GM11168 (cell line): ENCODE data around the gene PUS1.
"Not testable (repeated sequence)": the region's sequence is repeated elsewhere in the genome, so short reads cannot be mapped to it uniquely, and the experiment has no call there.

ENCODE experiments used
- in situ Hi-C: fragments of 300-500 bp; cut with MboI; formaldehyde crosslinking; loops from one replicate; pipeline ENCODE4 v1.12.0; 2022; ENCODE audit warnings: low sequenced_read_pairs; ENCODE audit not compliant: unreplicated experiment

Gene PUS1

DNA sequence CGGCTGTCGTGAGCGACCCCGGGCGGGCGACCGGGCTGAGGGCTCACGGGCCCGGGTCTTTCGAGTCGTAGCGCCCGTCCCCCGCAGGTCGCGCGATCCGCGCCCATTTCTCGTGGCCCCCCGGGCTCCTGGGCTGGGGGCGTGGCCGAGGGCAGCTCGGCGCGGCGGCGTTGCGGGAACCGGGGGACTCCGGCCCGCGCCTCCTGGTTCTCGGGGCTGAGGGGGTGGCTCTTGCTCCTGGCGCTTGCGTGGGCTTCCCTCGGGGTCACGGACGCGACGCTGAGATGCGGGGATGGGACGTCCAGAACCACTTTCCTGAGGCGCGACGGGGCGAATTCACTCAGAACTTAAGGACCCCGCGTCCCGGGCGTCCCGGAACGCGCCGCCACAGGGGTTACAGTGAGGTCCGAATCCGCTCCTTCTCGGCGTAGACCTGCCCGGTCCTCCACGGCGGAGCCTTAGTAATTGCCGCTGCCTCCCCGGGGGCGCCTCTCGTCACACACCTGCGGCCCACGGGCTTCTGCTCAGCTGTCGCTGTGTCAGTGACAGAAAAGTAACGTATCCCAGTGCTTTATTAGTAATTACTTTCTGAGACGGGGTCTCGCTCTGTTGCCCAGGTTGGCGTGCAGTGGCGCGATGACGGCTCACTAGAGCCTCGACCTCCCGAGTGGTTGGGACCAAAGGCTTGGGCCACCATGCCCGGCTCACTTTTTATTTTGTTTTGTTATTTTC, 21.3 kb downstream of the PUS1 start:
- in situ Hi-C loops: no loop called here

DNA sequence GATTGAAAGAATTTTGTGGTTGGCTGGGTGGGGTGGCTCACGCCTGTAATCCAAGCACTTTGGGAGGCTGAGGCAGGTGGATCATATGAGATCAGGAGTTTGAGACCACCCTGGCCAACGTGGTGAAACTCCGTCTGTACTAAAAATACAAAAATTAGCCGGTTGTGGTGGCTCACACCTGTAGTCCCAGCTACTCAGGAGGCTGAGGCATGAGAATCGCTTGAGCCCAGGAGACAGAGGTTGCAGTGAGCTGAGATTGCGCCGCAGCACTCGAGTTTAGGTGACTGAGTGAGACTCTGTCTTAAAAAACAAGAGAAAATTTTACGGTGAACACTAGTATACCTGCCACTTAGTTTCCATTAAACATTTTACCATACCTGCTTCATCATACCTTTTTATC, 24.7 kb downstream of the PUS1 start:
- in situ Hi-C loops: not testable (repeated sequence)

DNA sequence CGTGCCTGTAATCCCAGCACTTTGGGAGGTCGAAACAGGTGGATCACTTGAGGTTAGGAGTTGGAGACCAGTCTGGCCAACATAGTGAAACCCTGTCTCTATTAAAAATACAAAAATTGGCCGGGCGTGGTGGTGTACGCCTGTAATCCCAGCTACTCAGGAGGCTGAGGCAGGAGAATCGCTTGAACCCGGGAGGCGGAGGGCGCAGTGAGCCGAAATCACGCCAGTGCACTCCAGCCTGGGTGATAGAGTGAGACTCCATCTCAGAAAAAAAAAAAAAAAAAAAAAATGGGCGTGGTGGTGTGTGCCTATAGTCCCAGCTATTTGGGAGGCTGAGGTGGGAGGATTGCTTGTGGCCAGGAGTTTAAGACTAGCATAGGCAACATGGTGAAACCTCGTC, 25.4 kb downstream of the PUS1 start:
- in situ Hi-C loops: not testable (repeated sequence)

DNA sequence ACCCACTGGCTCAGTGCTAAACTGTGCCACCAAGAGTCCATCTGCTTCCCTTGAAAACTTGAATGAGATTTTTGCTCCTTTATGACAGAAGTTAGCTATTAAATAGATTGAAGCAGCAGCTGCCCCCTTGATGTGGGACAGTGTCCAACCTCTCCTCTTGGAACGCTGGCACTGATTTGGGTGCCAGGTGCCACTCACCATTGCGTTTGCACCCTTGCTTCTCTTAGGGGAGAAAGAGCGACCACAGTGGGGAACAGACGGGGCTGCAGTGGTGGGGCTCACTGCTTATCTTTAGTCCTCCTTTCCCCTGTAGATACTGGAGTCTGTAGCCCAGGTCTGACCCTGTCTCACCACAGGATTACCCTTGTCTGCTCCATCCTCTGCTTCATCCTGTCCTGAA, 30.0 kb downstream of the PUS1 start:
- in situ Hi-C loops: no loop called here

DNA sequence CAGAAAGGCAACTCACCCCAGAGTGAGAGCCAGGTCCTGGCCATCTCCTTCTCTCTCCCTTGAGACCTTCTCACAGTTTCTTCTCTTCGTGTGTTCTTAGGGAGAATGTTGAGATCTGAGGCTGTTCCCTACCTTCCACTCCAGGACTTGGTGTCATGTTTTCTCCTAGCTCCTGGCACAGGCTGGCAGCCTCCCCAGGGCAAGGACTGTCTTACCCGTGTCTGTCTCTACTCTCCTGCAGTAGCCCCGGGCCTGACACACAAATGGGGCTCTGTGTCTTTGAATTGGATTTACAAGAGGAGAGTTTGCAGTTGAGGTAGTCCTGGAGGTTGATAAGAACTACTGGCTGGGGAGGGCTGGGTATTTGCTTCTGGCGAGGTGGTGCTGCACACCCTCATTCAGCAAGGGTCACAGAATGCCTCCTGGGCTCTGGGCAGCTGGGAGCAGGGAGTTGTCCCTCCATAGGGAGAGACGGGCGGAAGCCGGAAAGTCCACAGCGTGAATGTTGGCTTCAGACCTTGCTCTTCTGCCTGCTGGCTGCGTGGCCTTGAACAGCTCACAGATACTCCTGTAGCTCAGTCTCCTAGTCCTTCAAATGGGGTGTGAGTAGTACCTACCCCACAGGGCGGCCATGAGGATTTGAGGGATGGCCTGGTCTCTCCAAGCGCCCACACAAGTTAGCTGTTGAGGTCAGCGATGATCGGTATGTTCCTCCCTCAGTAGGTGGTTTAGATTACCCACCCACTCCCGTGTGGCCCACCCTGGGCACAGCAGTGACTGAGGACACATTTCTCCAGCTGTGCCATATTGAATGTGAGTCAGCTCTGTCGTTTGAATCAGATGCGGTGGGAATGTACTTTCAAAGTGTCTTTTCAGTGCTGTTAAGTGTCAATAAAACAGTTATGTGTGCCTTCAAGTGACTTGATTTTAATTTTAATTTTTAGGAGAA, 30.8 kb downstream of the PUS1 start:
- in situ Hi-C loops: no loop called here

DNA sequence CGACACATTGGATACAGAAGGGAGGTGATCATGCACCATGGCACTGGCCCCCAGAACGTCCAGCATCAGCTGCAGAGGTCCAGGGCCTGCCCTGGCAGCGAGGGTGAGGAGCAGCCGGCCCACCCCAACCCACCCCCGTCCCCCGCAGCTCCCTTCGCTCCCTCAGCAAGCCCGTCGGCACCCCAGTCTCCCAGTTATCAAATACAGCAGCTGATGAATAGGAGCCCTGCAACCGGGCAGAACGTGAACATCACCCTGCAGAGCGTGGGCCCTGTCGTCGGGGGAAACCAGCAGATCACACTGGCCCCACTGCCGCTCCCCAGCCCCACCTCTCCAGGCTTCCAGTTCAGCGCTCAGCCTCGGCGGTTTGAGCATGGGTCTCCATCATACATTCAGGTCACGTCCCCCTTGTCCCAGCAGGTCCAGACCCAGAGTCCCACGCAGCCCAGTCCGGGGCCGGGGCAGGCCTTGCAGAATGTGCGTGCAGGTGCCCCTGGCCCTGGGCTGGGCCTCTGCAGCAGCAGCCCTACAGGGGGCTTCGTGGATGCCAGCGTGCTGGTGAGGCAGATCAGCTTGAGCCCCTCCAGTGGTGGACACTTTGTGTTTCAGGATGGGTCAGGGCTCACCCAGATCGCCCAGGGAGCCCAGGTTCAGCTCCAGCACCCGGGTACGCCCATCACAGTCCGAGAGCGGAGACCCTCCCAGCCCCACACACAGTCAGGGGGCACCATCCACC, 31.7 kb downstream of the PUS1 start:
- in situ Hi-C loops: not testable (repeated sequence)

DNA sequence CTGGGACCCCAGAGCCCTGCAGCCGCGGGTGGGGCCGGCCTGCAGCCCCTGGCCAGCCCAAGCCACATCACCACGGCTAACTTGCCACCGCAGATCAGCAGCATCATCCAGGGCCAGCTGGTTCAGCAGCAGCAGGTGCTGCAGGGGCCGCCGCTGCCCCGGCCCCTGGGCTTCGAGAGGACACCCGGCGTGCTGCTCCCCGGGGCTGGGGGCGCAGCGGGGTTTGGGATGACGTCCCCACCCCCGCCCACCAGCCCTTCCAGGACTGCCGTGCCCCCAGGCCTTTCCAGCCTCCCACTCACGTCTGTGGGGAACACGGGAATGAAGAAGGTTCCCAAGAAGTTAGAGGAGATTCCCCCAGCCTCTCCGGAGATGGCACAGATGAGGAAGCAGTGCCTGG, 32.3 kb downstream of the PUS1 start:
- in situ Hi-C loops: not testable (repeated sequence)

DNA sequence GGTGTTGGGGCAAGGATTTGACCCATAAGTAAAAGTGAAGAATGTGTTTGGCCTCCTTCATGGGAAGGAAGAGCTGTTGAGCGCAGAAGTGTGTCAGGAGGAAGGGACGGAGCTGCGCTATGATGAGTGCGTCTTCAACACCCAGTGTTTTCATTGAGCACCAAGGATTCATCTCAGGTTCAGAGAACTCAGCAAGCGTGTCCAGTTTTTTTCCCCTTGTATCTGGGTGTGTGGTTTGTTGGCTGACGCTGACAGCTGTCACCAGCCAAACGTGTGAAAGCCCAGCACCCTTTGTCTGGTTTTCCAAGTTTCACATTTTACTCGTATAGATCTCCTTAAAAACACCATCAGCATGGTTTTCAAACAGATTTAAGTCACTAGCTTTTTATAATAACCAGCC, 33.0 kb downstream of the PUS1 start:
- in situ Hi-C loops: no loop called here

DNA sequence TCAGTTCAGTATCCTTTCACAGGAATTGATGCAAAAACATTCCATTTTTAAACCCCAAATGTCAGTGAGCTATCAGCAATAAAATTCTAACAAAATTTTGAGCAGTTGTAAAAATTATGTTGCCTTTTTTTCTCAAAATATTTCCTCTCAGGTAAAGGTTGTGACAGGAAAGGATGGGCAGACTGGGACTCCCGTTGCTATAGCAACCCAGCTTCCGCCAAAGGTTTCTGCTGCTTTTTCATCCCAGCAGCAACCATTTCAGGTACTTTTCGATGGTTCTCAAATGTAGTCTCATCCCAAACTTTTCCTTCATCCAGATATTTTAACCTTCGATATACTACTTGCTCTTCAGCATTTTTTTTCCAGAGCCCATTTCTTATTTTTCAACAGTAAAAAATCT, 34.3 kb downstream of the PUS1 start:
- in situ Hi-C loops: no loop called here

DNA sequence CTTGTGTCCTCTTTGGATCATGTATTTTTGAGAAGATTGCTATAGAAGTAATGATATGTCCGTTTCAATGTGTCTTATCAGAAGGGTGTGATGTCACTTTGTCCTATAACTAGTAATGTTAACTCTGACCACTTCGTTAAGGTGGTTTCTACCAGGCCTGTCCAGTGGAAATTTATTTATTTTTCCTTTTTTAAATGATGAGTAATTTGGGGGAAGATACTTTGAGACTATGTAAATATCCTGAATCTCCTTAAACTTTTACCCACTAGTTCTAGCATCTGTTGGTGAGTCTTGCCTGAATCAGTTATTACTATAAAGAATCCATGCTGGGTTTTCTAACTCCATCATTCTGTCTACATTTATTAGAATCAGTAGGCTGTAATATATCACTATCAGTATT, 36.0 kb downstream of the PUS1 start:
- in situ Hi-C loops: no loop called here

DNA sequence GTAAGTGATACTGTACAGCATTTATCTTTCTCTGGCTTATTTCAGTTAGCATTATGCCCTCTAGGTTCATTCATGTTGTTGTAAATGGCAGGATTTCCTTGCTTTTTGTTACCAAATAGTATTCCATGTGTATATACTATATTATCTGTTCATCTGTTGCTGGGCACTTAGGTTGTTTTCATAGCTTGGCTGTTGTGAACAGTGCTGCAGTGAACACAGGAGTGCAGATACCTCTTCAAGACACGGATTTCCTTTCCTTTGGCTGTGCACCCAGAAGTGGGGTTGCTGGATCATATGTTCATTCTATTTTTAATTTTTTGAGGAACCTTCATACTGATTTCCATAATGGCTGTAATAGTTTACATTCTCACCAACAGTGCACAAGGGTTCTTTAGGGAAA, 42.1 kb downstream of the PUS1 start:
- in situ Hi-C loops: no loop called here

DNA sequence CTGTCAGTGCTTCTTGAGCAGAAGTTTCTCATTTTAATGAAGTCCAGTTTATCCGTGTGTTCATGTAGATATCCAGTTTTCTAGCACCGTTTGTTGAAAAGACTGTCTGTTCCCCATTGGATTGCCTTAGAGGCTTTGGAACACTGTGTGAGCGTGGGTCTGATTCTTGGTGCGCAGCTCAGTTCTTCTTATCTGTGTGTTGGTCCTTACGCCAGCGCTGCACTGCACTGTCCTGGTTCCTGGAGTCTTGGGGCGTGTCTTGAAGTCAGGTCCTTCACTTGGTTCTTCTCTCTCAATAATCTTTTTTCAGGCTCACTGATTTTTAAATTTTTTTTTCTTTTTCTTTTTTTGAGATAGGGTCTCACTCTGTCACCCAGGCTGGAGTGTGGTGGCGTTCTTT, 46.2 kb downstream of the PUS1 start:
- in situ Hi-C loops: no loop called here

DNA sequence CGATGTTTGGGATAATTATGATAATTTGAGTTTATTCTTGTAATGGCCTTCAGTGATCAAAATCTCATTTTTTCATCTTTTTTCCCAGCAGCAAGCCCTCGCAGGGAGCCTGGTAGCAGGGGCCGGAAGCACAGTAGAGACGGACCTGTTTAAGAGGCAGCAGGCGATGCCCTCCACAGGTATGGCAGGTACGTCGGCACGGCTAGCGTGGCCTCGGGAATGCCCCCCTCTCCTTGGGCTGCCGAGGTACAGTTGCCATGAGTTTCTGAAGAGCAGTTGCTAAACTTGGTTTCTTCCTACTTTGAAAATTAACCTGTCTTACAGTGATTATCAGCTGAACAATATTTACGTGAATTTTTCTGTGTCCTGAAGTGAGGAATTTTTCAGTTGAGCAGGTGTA, 50.5 kb downstream of the PUS1 start:
- in situ Hi-C loops: no loop called here

DNA sequence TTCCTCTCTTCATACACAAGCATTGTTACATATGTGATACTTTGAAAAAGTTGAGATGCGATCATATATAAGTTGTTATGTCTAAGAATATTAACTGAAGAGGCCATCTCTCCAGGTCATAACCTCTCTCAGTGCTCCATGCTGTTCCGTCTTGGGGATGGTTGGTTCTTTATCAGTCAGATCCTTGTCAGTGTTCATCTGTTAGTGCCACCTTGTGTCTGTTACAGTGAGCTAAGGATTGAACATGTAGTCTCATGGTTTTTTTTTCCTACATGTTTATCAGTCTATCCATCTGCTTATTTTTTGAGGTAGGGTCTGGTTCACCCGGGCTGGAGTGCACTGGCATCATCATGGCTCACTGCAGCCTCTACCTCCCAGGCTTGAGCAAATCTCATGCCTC, 51.2 kb downstream of the PUS1 start:
- in situ Hi-C loops: no loop called here

DNA sequence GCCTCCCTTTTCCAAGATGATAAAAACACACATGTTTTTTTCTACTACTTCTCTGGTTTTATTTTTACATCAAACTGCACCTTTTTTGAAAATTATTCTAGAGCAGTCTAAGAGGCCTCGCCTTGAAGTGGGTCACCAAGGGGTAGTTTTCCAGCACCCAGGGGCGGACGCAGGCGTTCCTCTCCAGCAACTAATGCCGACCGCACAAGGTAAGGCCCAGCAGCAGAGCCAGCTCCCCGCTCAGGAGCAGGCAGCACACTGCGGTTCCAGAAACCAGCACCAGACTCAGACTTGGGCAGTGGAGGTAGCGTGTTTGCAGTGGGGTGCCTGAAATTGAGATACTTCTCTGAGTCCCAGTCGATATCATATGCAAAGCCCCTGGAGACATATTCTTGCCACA, 52.3 kb downstream of the PUS1 start:
- in situ Hi-C loops: no loop called here

DNA sequence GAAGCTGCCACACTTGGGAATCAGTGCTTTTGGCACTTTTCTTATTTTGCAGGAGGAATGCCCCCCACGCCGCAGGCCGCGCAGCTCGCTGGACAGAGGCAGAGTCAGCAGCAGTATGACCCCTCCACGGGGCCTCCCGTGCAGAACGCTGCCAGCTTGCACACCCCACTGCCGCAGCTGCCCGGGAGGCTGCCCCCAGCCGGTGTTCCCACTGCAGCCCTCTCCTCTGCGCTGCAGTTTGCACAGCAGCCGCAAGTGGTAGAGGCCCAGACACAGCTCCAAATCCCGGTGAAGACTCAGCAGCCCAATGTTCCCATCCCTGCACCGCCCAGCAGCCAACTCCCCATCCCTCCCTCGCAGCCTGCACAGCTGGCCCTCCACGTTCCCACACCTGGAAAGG, 53.0 kb downstream of the PUS1 start:
- in situ Hi-C loops: no loop called here

DNA sequence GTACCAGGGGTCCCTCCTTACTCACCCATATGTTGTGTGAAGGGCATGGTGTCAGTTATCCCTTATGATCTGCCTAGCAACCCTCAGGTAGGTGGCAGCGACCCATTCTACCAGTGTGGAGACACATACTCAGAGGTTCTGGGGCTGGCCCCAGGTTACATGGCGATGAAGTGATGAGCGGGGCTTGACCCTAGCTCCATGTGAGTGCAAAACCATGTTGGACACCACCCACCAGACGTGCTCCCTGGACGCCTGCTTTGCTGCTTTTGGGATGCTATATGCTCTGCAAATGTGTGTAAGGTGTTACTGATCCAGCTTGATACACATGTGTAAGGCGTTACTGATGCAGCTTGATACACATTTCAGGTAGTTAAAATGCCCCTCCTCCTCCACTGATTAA, 54.0 kb downstream of the PUS1 start:
- in situ Hi-C loops: no loop called here

DNA sequence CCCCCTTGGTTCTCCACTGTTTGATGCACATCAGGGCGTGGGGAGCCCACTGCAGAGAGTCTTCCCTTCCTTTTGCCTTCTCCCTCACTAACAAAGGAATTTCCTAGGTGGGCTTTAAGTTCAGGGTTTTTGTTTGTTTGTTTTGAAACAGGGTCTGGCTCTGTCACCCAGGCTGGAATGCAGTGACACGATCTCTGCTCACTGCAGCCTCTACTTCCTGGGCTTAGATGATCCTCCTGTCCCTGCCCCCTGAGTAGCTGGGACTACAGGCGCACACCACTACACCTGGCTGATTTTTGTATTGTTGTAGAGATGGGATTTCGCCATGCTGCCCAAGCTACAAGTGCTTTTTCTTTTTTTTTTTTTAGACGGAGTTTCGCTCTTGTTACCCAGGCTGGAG, 54.5 kb downstream of the PUS1 start:
- in situ Hi-C loops: no loop called here

DNA sequence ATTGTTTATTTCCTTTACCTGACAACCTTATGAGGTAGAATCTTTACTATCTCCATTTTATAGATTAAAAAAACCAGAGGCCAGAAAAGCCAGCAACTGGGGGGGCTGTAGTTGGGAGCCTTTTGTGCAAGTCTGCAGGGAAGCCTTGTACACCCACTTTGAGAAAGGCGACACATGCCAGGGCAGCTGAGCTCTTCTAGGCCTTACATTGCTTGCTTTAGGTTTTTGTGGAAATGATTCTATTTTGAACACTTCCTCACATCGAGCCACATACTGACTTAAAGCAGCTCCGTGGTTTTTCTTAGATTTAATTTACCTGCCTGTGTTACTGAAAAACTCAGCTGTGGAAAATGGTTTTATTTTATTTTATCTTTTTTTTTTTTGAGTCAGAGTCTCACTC, 55.3 kb downstream of the PUS1 start:
- in situ Hi-C loops: no loop called here

DNA sequence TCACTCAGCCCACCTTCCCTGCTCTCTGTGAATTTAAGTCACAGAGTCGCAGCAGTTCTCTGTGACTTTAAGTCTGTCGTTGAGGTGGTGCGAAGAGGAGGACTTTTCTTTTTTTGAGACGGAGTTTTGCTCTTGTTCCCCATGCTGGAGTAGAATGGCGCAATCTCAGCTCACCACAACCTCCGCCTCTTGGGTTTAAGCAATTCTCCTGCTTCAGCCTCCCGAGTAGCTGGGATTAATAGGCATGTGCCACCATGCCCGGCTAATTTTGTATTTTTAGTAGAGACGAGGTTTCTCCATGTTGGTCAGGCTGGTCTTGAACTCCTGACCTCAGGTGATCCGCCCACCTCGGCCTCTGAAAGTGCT, 56.4 kb downstream of the PUS1 start:
- in situ Hi-C loops: not testable (repeated sequence)

DNA sequence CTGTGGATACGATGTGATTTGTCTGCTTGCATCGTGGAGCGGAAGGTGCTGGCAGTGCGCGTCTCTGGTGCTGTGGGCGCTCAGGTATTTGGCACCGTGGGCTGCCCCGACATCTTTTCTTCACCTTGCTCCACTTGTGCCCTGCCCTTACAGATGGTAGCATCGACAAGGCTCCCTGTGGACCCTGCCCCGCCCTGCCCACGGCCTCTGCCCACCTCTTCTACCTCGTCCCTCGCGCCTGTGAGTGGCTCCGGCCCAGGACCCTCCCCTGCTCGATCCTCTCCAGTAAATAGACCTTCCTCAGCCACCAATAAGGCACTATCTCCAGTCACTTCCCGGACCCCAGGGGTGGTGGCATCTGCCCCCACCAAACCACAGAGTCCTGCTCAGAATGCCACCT, 57.3 kb downstream of the PUS1 start:
- in situ Hi-C loops: no loop called here
